Hepatocyte (in vitro differentiated cells): ENCODE results near the gene CKS2.

Experiments
- CTCF ChIP-seq: fragments of 200-600 bp; sonication (generic); IDR thresholded peaks from 2 replicates; pipeline ENCODE4 v1.5.1; 2016; ENCODE audit warnings: antibody characterized with exemption, mild to moderate bottlenecking; ENCODE audit not compliant: poor library complexity
- EZH2 ChIP-seq: fragments of 200-600 bp; sonication (generic); IDR thresholded peaks from 2 replicates; pipeline ENCODE4 v1.6.1; 2016; ENCODE audit warnings: antibody characterized with exemption, mild to moderate bottlenecking, borderline replicate concordance

GRCh38 chr9:89277454-89277853 is 33.5 kb upstream of the CKS2 start:
- TF ChIP-seq CTCF (no peak), EZH2 (no peak)
